RWPE1 (cell line): ENCODE results near the gene HAL.
"Not testable (repeated sequence)": the region's sequence is repeated elsewhere in the genome, so short reads cannot be mapped to it uniquely, and the experiment has no call there.

ENCODE experiments used
- CTCF ChIA-PET: fragments of 350-600 bp; sonication (Branson Sonifier 250); formaldehyde crosslinking; extraction: SDS; loops from one replicate; lab custom pipeline; 2021; lab: Yijun Ruan, JAX
- POLR2A ChIA-PET: fragments of 400-600 bp; formaldehyde crosslinking; extraction: SDS; loops from one replicate; lab custom pipeline; 2020; ENCODE audit warnings: antibody characterized with exemption; ENCODE audit not compliant: low non-redundant PET; lab: Yijun Ruan, JAX
- DNase-seq: peaks from one replicate; pipeline ENCODE4 v3.0.0; 2012; ENCODE audit warnings: low spot score
- H3K27ac ChIP-seq: fragments of 450-650 bp; 2 replicates; pipeline ENCODE4 v1.5.1; 2017
- CTCF ChIP-seq: fragments of 450-650 bp; conservative IDR thresholded peaks from 2 replicates; pipeline ENCODE4 v1.5.1; 2017; ENCODE audit warnings: low read depth, mild to moderate bottlenecking

The HAL gene

GRCh38 chr12:95972832-95973456 is 23.2 kb downstream of the HAL start:
- no peak overlapping the region for H3K27ac ChIP-seq
- ChIA-PET CTCF (no interaction called here), POLR2A (no interaction called here)
- DNase-seq, result no peak
- no peak for TF ChIP-seq CTCF

GRCh38 chr12:95970905-95971304 is 25.2 kb downstream of the HAL start:
- H3K27ac ChIP-seq, result no peak overlapping the region
- CTCF ChIA-PET, result no interaction called here
- peak; percentile 32 for DNase-seq
- TF ChIP-seq CTCF, result no peak
- POLR2A ChIA-PET, result no interaction called here

GRCh38 chr12:95969116-95969515 is 27.0 kb downstream of the HAL start:
- POLR2A ChIA-PET, CTCF ChIA-PET, H3K27ac ChIP-seq, DNase-seq: not testable (repeated sequence)

GRCh38 chr12:95967301-95967700 is 28.8 kb downstream of the HAL start:
- TF ChIP-seq CTCF, result no peak
- CTCF ChIA-PET, result interaction anchor here (0.5 kb wide), 1 partner anchor 1020 kb away, joined by 3 read pairs; no protein-coding TSS in a partner anchor
- H3K27ac ChIP-seq, result no peak overlapping the region
- no peak for DNase-seq
- POLR2A ChIA-PET, result no interaction called here

- no peak overlapping the region for H3K27ac ChIP-seq
- POLR2A ChIA-PET, result no interaction called here
- CTCF ChIA-PET, result interaction anchor here (0.5 to 0.6 kb wide), 2 partner anchors 392 to 1021 kb away, joined by 3 to 4 read pairs; no protein-coding TSS in a partner anchor
- no peak for DNase-seq
- no peak for TF ChIP-seq CTCF
Measured at GRCh38 chr12:95966287-95966870, 29.8 kb downstream of the HAL start.

GRCh38 chr12:95963096-95963495 is 33.0 kb downstream of the HAL start:
- CTCF ChIA-PET, result interaction anchor here (0.7 kb wide), 1 partner anchor 12 kb away, joined by 6 read pairs; no protein-coding TSS in a partner anchor
- DNase-seq, result no peak
- TF ChIP-seq CTCF, result no peak
- no peak overlapping the region for H3K27ac ChIP-seq
- POLR2A ChIA-PET, result no interaction called here

- TF ChIP-seq CTCF, result no peak
- no peak for DNase-seq
Measured at GRCh38 chr12:95962222-95962621, 33.9 kb downstream of the HAL start.

More at GRCh38 chr12:95962222-95962621, 33.9 kb downstream of the HAL start:
- no peak overlapping the region for H3K27ac ChIP-seq
- POLR2A ChIA-PET, result no interaction called here
- CTCF ChIA-PET, result interaction anchor here (0.6 to 1.2 kb wide), 2 partner anchors 44 to 92 kb away, joined by 4 read pairs; no protein-coding TSS in a partner anchor
